ENCODE measurements around the gene ASCC3. TPM values are rescaled to one million over a fixed set of nuclear protein-coding genes. Genes with fewer than 3 reads are reported as not detected.

Gene ASCC3
- total RNA-seq, 4 donors from 2014 or later: 21.2 to 41.4 (median 28.5) TPM

- Histone ChIP-seq H3K27me3 (no peaks in the 10 kb centered on the region), H3K36me3 (peaks cover 0 to 22% of the 10 kb centered on the region in 2 donors), H3K9me3 (no peaks in the 10 kb centered on the region), H3K4me3 (no peak overlapping the region), H3K4me1 (no peaks in the 10 kb centered on the region), H3K27ac (no peak overlapping the region)
- ATAC-seq: no peak
- 86 to 100% methylated on average over 2 of the region's 2 CpGs for WGBS, 2 donors (ENCODE audit: low coverage in 1 of 2)
- TF ChIP-seq POLR2A (IDR thresholded peaks at IDR 0.05) (no peak), EP300 (IDR thresholded peaks at IDR 0.05) (no peak), POLR2AphosphoS5 (IDR thresholded peaks at IDR 0.05) (no peak), CTCF (IDR thresholded peaks at IDR 0.05) (no peak)
Measured at GRCh38 chr6:100850174-100850573, 31.0 kb downstream of the ASCC3 start.

- WGBS, 2 donors (ENCODE audit: low coverage in 1 of 2): 88 to 94% methylated on average over 2 of the region's 2 CpGs
- Histone ChIP-seq H3K4me1 (peaks cover 0 to 7% (median 0%) of the 10 kb centered on the region in 3 donors), H3K36me3 (peaks cover 0 to 14% of the 10 kb centered on the region in 2 donors)
Measured at GRCh38 chr6:100846276-100846675, 34.9 kb downstream of the ASCC3 start.

GRCh38 chr6:100845676-100846075 lies 35.5 kb downstream of the ASCC3 start:
- H3K27me3 ChIP-seq: no peaks in the 10 kb centered on the region
- TF ChIP-seq POLR2AphosphoS5 (IDR thresholded peaks at IDR 0.05) (no peak), CTCF (IDR thresholded peaks at IDR 0.05) (no peak), EP300 (IDR thresholded peaks at IDR 0.05) (no peak), POLR2A (IDR thresholded peaks at IDR 0.05) (no peak)
- H3K36me3 ChIP-seq: peaks cover 0 to 14% of the 10 kb centered on the region in 2 donors
- no peak overlapping the region for H3K27ac ChIP-seq
- H3K4me3 ChIP-seq: no peak overlapping the region
- peaks cover 0 to 7% (median 0%) of the 10 kb centered on the region in 3 donors for H3K4me1 ChIP-seq
- no peak for ATAC-seq
- 36 to 60% methylated on average over 1 of the region's 1 CpG for WGBS, 2 donors (ENCODE audit: low coverage in 1 of 2)
- H3K9me3 ChIP-seq: no peaks in the 10 kb centered on the region

More at GRCh38 chr6:100846276-100846675, 34.9 kb downstream of the ASCC3 start:
- no peak overlapping the region for H3K27ac ChIP-seq
- no peak for ATAC-seq
- TF ChIP-seq POLR2A (IDR thresholded peaks at IDR 0.05) (no peak), EP300 (IDR thresholded peaks at IDR 0.05) (no peak), POLR2AphosphoS5 (IDR thresholded peaks at IDR 0.05) (no peak), CTCF (IDR thresholded peaks at IDR 0.05) (no peak)
- no peak overlapping the region for H3K4me3 ChIP-seq
- no peaks in the 10 kb centered on the region for H3K27me3 ChIP-seq
- H3K9me3 ChIP-seq: no peaks in the 10 kb centered on the region

GRCh38 chr6:100839419-100839818 lies 41.7 kb downstream of the ASCC3 start:
- ATAC-seq: no peak
- no peaks in the 10 kb centered on the region for H3K36me3 ChIP-seq
- peaks cover 0 to 7% (median 0%) of the 10 kb centered on the region in 3 donors for H3K4me1 ChIP-seq
- H3K9me3 ChIP-seq: no peaks in the 10 kb centered on the region
- no peaks in the 10 kb centered on the region for H3K27me3 ChIP-seq
- TF ChIP-seq POLR2AphosphoS5 (IDR thresholded peaks at IDR 0.05) (no peak), EP300 (IDR thresholded peaks at IDR 0.05) (no peak), CTCF (IDR thresholded peaks at IDR 0.05) (no peak), POLR2A (IDR thresholded peaks at IDR 0.05) (no peak)
- no peak overlapping the region for H3K4me3 ChIP-seq
- WGBS, 2 donors (ENCODE audit: low coverage in 1 of 2): 90 to 91% methylated on average over 1 of the region's 1 CpG
- H3K27ac ChIP-seq: no peak overlapping the region

GRCh38 chr6:100838011-100838410 lies 43.1 kb downstream of the ASCC3 start:
- Histone ChIP-seq H3K27ac (no peak overlapping the region), H3K36me3 (no peaks in the 10 kb centered on the region), H3K9me3 (no peaks in the 10 kb centered on the region), H3K27me3 (no peaks in the 10 kb centered on the region), H3K4me3 (no peak overlapping the region), H3K4me1 (no peaks in the 10 kb centered on the region)
- no peak for ATAC-seq
- TF ChIP-seq POLR2A (IDR thresholded peaks at IDR 0.05) (no peak), EP300 (IDR thresholded peaks at IDR 0.05) (no peak), CTCF (IDR thresholded peaks at IDR 0.05) (no peak), POLR2AphosphoS5 (IDR thresholded peaks at IDR 0.05) (no peak)
